ENCODE results near the gene WIPF1.

The WIPF1 gene

GRCh38 chr2:174597345-174598047 lies at the start of gene WIPF1:
Gene WIPF1, minus strand, starts transcription at chr2:174597804. Its CDS starts 12,231 bp downstream, at chr2:174585573.
- no peak within 1 kb of the TSS for H3K4me3 ChIP-seq (ENCODE audit: low read depth, low read length)

- no peak overlapping the region for H3K4me3 ChIP-seq (ENCODE audit: low read depth, low read length)
Observed at GRCh38 chr2:174645296-174645695, 47.7 kb upstream of the WIPF1 start.

- H3K4me3 ChIP-seq (ENCODE audit: low read depth, low read length), result no peak overlapping the region
Observed at GRCh38 chr2:174644406-174644805, 46.8 kb upstream of the WIPF1 start.

- H3K4me3 ChIP-seq (ENCODE audit: low read depth, low read length), result no peak overlapping the region
Observed at GRCh38 chr2:174643356-174643755, 45.8 kb upstream of the WIPF1 start.

GRCh38 chr2:174641168-174641567 lies 43.6 kb upstream of the WIPF1 start:
- no peak overlapping the region for H3K4me3 ChIP-seq (ENCODE audit: low read depth, low read length)

GRCh38 chr2:174636987-174637386 lies 39.4 kb upstream of the WIPF1 start:
- H3K4me3 ChIP-seq (ENCODE audit: low read depth, low read length), result no peak overlapping the region

- no peak overlapping the region for H3K4me3 ChIP-seq (ENCODE audit: low read depth, low read length)
Observed at GRCh38 chr2:174635776-174636404, 38.3 kb upstream of the WIPF1 start.

GRCh38 chr2:174635015-174635593 lies 37.5 kb upstream of the WIPF1 start:
- H3K4me3 ChIP-seq (ENCODE audit: low read depth, low read length), result no peak overlapping the region

- H3K4me3 ChIP-seq (ENCODE audit: low read depth, low read length), result no peak overlapping the region
Observed at GRCh38 chr2:174634130-174635014, 36.8 kb upstream of the WIPF1 start.

- no peak overlapping the region for H3K4me3 ChIP-seq (ENCODE audit: low read depth, low read length)
Observed at GRCh38 chr2:174633623-174633930, 36.0 kb upstream of the WIPF1 start.

- no peak overlapping the region for H3K4me3 ChIP-seq (ENCODE audit: low read depth, low read length)
Observed at GRCh38 chr2:174632841-174633622, 35.4 kb upstream of the WIPF1 start.

- no peak overlapping the region for H3K4me3 ChIP-seq (ENCODE audit: low read depth, low read length)
Observed at GRCh38 chr2:174631009-174631981, 33.7 kb upstream of the WIPF1 start.

GRCh38 chr2:174630107-174630506 lies 32.5 kb upstream of the WIPF1 start:
- H3K4me3 ChIP-seq (ENCODE audit: low read depth, low read length), result no peak overlapping the region

GRCh38 chr2:174629506-174629905 lies 31.9 kb upstream of the WIPF1 start:
- no peak overlapping the region for H3K4me3 ChIP-seq (ENCODE audit: low read depth, low read length)

GRCh38 chr2:174628528-174629169 lies 31.0 kb upstream of the WIPF1 start:
- H3K4me3 ChIP-seq (ENCODE audit: low read depth, low read length), result no peak overlapping the region

GRCh38 chr2:174627216-174627615 lies 29.6 kb upstream of the WIPF1 start:
- H3K4me3 ChIP-seq (ENCODE audit: low read depth, low read length), result no peak overlapping the region

- no peak overlapping the region for H3K4me3 ChIP-seq (ENCODE audit: low read depth, low read length)
Observed at GRCh38 chr2:174624895-174625430, 27.4 kb upstream of the WIPF1 start.

GRCh38 chr2:174623690-174624089 lies 26.1 kb upstream of the WIPF1 start:
- no peak overlapping the region for H3K4me3 ChIP-seq (ENCODE audit: low read depth, low read length)

Measured in iPS-11a (cell line).